ENCODE results near the gene C11orf68.

- TF ChIP-seq POLR2AphosphoS5 (IDR thresholded peaks at IDR 0.05) (no peak), CTCF (IDR thresholded peaks at IDR 0.05) (no peak), EP300 (IDR thresholded peaks at IDR 0.05) (no peak), POLR2A (IDR thresholded peaks at IDR 0.05) (no peak)
These were observed 31.8 kb downstream of the C11orf68 start for GRCh38 chr11:65886826-65887722.

All from upper lobe of left lung (tissue), 4 donors.